Pancreas (tissue), 10 donors: ENCODE results near the gene SPATA16. TPM values are rescaled to one million over a fixed set of nuclear protein-coding genes. Genes with fewer than 3 reads are reported as not detected.

ENCODE experiments used
- ATAC-seq, 4 donors: fragments of 200-7000 bp; cut with Tn5 transposase; one replicate each; pipeline versions ENCODE4 v1.8.0 to v1.9.1; 2020; ENCODE audit warnings: mild to moderate bottlenecking in 4 of 4, moderate library complexity in 4 of 4
- DNase-seq, 6 donors: peaks; one replicate each; pipeline ENCODE4 v3.0.0-alpha.2; 2020
- FAIRE-seq: peaks from 2 replicates; lab custom pipeline; 2012; peaks lifted over from hg19 to GRCh38; lab: Jason Lieb, UNC
- H3K27ac ChIP-seq, 4 donors: fragments of 200-600 bp; sonication (generic); 1 replicate in 3 of 4; 2 replicates in 1 of 4; pipeline versions ENCODE4 v1.5.0 to v1.8.0; 2020
- H3K27me3 ChIP-seq, 4 donors: fragments of 200-600 bp; one replicate each; pipeline ENCODE4 v1.8.0; 2021
- H3K36me3 ChIP-seq, 3 donors: fragments of 200-600 bp; sonication (generic) in 1 of 3; one replicate each; pipeline versions ENCODE4 v1.5.0 to v1.8.0; 2020 to 2021
- H3K4me1 ChIP-seq, 3 donors: fragments of 200-600 bp; one replicate each; pipeline ENCODE4 v1.8.0; 2021
- H3K4me3 ChIP-seq, 4 donors: fragments of 200-600 bp; sonication (generic) in 2 of 4; one replicate each; pipeline versions ENCODE4 v1.5.0 to v1.8.0; 2020 to 2021
- H3K9me3 ChIP-seq, 4 donors: fragments of 200-600 bp; one replicate each; pipeline ENCODE4 v1.8.0; 2021
- CTCF ChIP-seq, 4 donors: fragments of 200-600 bp; sonication (generic) in 3 of 4; IDR thresholded peaks; one replicate each; pipeline versions ENCODE4 v1.5.0 to v1.8.0; 2021; ENCODE audit warnings: antibody characterized with exemption in 4 of 4
- WGBS, 2 donors: extraction: QIAGEN DNeasy Blood & Tissue Kit; methylation state at CpG; one replicate each; pipeline ENCODE4 v1.1.7; 2013; 5-methylcytosine and 5-hydroxymethylcytosine counted together
- intact Hi-C, 3 donors: fragments of 100-400 bp; cut with DNase I; formaldehyde crosslinking; loops; one replicate each; pipeline versions ENCODE4 v1.11.1 to v1.14.2; 2022
- polyA plus RNA-seq, 2 donors: library from polyadenylated mRNA; stranded (reverse); fragments of 200-250 nt; gene quantifications; one replicate each; pipeline ENCODE4 v1.2.3, GENCODE V29; 2013
- total RNA-seq, 6 donors: library from RNA; stranded (reverse); fragmentation: NEBNext Ultra II Directional in 4 of 6; extraction: Animal tissue kit (Norgen Biotek cat#: 25700) in 4 of 6; gene quantifications; one replicate each; pipeline versions ENCODE4 v1.2.1 to v1.2.4, GENCODE V29; 2021 to 2023
- donor health status: healthy with polysubstance abuse.
- donor health status: DM: no; HTN: no; CAD: no; lungs with moderate emphysema.
- donor health status: DM: no; HTN: no; CAD: no.
- donor health status: control.
- donor health status: control.
- donor health status: Bipolar disorder and iron deficiency.
- donor health status: DM: yes; HTN: yes; CAD: no.
- donor health status: DM: no; HTN: no; CAD: no.
- donor health status: DM: no; HTN: no; CAD: no.
- donor health status: DM: yes; HTN: yes; CAD: no.

SPATA16 gene
- total and polyA plus RNA-seq, 8 donors, result not detected

- Histone ChIP-seq H3K4me1 (no peaks in the 10 kb centered on the region), H3K27ac (no peak overlapping the region), H3K36me3 (no peaks in the 10 kb centered on the region), H3K9me3 (no peaks in the 10 kb centered on the region), H3K4me3 (no peak overlapping the region), H3K27me3 (no peaks in the 10 kb centered on the region)
- ATAC-seq (no peak), FAIRE-seq (no peak), DNase-seq (no peak)
- intact Hi-C loops, result no loop called here
- no peak for TF ChIP-seq CTCF (IDR thresholded peaks at IDR 0.05)
- 62 to 81% methylated on average over 3 of the region's 3 CpGs for WGBS, 2 donors
Observed at GRCh38 chr3:172981407-172981983, 159.5 kb downstream of the SPATA16 start.

- Histone ChIP-seq H3K4me1 (no peaks in the 10 kb centered on the region), H3K4me3 (no peak overlapping the region), H3K27ac (no peak overlapping the region), H3K9me3 (no peaks in the 10 kb centered on the region), H3K27me3 (no peaks in the 10 kb centered on the region), H3K36me3 (no peaks in the 10 kb centered on the region)
- ATAC-seq (no peak), FAIRE-seq (no peak), DNase-seq (no peak)
- 63 to 72% methylated on average over 8 of the region's 8 CpGs for WGBS, 2 donors
- intact Hi-C loops, result no loop called here
- TF ChIP-seq CTCF (IDR thresholded peaks at IDR 0.05), result no peak
Observed at GRCh38 chr3:172980849-172981248, 160.2 kb downstream of the SPATA16 start.

- WGBS, 2 donors, result 35 to 40% methylated on average over 1 of the region's 1 CpG
- FAIRE-seq, result no peak
Observed at GRCh38 chr3:172977696-172978095, 163.3 kb downstream of the SPATA16 start.

GRCh38 chr3:172974969-172975368 lies 166.1 kb downstream of the SPATA16 start:
- no peaks in the 10 kb centered on the region for H3K4me1 ChIP-seq
- intact Hi-C loops, result no loop called here
- WGBS, 2 donors, result 76 to 85% methylated on average over 3 of the region's 3 CpGs
- no peaks in the 10 kb centered on the region for H3K36me3 ChIP-seq
- no peak for TF ChIP-seq CTCF (IDR thresholded peaks at IDR 0.05)
- H3K27ac ChIP-seq, result no peak overlapping the region
- ATAC-seq, result no peak
- no peak for FAIRE-seq
- H3K27me3 ChIP-seq, result no peaks in the 10 kb centered on the region
- no peaks in the 10 kb centered on the region for H3K9me3 ChIP-seq
- H3K4me3 ChIP-seq, result no peak overlapping the region
- DNase-seq, result no peak

More at GRCh38 chr3:172977696-172978095, 163.3 kb downstream of the SPATA16 start:
- Histone ChIP-seq H3K4me3 (no peak overlapping the region), H3K27me3 (no peaks in the 10 kb centered on the region), H3K27ac (no peak overlapping the region), H3K9me3 (no peaks in the 10 kb centered on the region), H3K36me3 (no peaks in the 10 kb centered on the region), H3K4me1 (no peaks in the 10 kb centered on the region)
- DNase-seq (no peak), ATAC-seq (no peak)
- intact Hi-C loops, result no loop called here
- TF ChIP-seq CTCF (IDR thresholded peaks at IDR 0.05), result no peak

GRCh38 chr3:172973799-172974198 lies 167.2 kb downstream of the SPATA16 start:
- no peak overlapping the region for H3K4me3 ChIP-seq
- no peaks in the 10 kb centered on the region for H3K36me3 ChIP-seq
- intact Hi-C loops, result no loop called here
- FAIRE-seq (no peak), DNase-seq (no peak), ATAC-seq (no peak)
- H3K4me1 ChIP-seq, result no peaks in the 10 kb centered on the region
- TF ChIP-seq CTCF (IDR thresholded peaks at IDR 0.05), result no peak
- no peak overlapping the region for H3K27ac ChIP-seq
- 42 to 48% methylated on average over 2 of the region's 2 CpGs for WGBS, 2 donors
- no peaks in the 10 kb centered on the region for H3K27me3 ChIP-seq
- H3K9me3 ChIP-seq, result no peaks in the 10 kb centered on the region
